ENCODE data around the gene JAM2.

DNA sequence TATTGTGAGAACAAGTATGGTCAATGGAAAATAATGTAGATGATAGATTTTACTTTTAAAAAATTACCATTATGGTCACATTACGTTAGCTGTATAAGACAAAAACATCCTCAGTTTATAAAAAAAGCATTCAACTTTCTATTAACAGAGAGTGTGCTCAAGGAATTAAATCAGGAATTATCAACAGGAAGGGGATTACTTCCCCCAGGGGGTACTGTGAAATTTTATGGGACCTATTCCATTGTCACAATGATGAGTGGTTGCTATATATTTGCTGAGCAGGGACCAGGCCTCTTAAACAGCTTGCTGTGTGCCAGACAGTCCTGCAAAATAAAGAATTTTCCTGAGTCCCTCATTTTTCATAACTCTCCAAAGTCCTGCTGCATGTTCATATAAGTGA lies 21.2 kb downstream of the JAM2 start:
- TF ChIP-seq, protein P1, sequence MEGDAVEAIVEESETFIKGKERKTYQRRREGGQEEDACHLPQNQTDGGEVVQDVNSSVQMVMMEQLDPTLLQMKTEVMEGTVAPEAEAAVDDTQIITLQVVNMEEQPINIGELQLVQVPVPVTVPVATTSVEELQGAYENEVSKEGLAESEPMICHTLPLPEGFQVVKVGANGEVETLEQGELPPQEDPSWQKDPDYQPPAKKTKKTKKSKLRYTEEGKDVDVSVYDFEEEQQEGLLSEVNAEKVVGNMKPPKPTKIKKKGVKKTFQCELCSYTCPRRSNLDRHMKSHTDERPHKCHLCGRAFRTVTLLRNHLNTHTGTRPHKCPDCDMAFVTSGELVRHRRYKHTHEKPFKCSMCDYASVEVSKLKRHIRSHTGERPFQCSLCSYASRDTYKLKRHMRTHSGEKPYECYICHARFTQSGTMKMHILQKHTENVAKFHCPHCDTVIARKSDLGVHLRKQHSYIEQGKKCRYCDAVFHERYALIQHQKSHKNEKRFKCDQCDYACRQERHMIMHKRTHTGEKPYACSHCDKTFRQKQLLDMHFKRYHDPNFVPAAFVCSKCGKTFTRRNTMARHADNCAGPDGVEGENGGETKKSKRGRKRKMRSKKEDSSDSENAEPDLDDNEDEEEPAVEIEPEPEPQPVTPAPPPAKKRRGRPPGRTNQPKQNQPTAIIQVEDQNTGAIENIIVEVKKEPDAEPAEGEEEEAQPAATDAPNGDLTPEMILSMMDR (conservative IDR thresholded peaks at IDR 0.05; ENCODE audit: low read depth, low read length): no peak
- no peak for TF ChIP-seq EZH2 (IDR thresholded peaks at IDR 0.05; ENCODE audit: borderline replicate concordance, low read depth, low read length, poor library complexity, severe bottlenecking)

All from A673 (cell line).